SK-N-MC (cell line): ENCODE data around the gene FAM171A2.

ENCODE experiments used
- EZH2 ChIP-seq: fragments of 200-600 bp; sonication (generic); IDR thresholded peaks from one replicate; pipeline ENCODE4 v1.6.1; 2017; ENCODE audit warnings: antibody characterized with exemption
- POLR2AphosphoS5 ChIP-seq: IDR thresholded peaks from 2 replicates; pipeline ENCODE4 v1.6.1; 2012; ENCODE audit warnings: mild to moderate bottlenecking, low read depth, low read length, borderline replicate concordance

- TF ChIP-seq EZH2, result no peak
- TF ChIP-seq POLR2AphosphoS5, result no peak
These were observed 56.1 kb downstream of the FAM171A2 start for GRCh38 chr17:44307387-44308186.
